B cell (primary cell): ENCODE measurements around the gene LAMC2. TPM values are rescaled to one million over a fixed set of nuclear protein-coding genes. Genes with fewer than 3 reads are reported as not detected.

ENCODE experiments used
- ATAC-seq: fragments of 200-7000 bp; cut with Tn5 transposase; one replicate; pipeline ENCODE4 v1.10.0; 2021; ENCODE audit warnings: low read depth, mild to moderate bottlenecking, moderate number of reproducible peaks, moderate library complexity
- CTCF ChIA-PET: fragments of 350-600 bp; sonication (Branson Sonifier 250); formaldehyde crosslinking; loops from one replicate; lab custom pipeline; 2021; ENCODE audit warnings: antibody characterized with exemption, inconsistent platforms; lab: Charles Lee
- POLR2A ChIA-PET: fragments of 350-600 bp; sonication (Branson Sonifier 250); formaldehyde crosslinking; loops from one replicate; lab custom pipeline; 2021; ENCODE audit warnings: antibody characterized with exemption; lab: Charles Lee
- DNase-seq: peaks from one replicate; pipeline ENCODE4 v3.0.0; 2013
- H2AFZ ChIP-seq: 2 replicates; pipeline ENCODE4 v1.6.1; 2012; ENCODE audit warnings: mild to moderate bottlenecking, low read depth, low read length; ENCODE audit not compliant: insufficient read depth, poor library complexity, severe bottlenecking
- H3K27ac ChIP-seq, 2 donors: 1 replicate in 1 of 2; 2 replicates in 1 of 2; pipeline ENCODE4 v1.5.1; 2012 to 2013; ENCODE audit warnings: low read length in 2 of 2, mild to moderate bottlenecking in 2 of 2, moderate library complexity in 1 of 2
- H3K27me3 ChIP-seq, 4 experiments: fragments of 200-600 bp in 1 of 4; sonication (generic) in 1 of 4; replicated peaks in 1 of 4; 1 replicate in 2 of 4; 2 replicates in 2 of 4; pipeline versions ENCODE4 v1.6.1 to v1.7.0; 2013 to 2016; ENCODE audit warnings: low read length in 3 of 4, mild to moderate bottlenecking in 2 of 4, mixed read lengths in 1 of 4, moderate library complexity in 1 of 4; ENCODE audit not compliant: insufficient read depth in 4 of 4, control insufficient read depth in 3 of 4; ENCODE audit errors: control extremely low read depth in 1 of 4
- H3K36me3 ChIP-seq, 2 experiments: replicated peaks in 1 of 2; 1 replicate in 1 of 2; 2 replicates in 1 of 2; pipeline versions ENCODE4 v1.6.1 to v1.7.1; 2013; ENCODE audit warnings: low read length in 1 of 2; ENCODE audit not compliant: insufficient read depth in 2 of 2, control insufficient read depth in 1 of 2; ENCODE audit errors: control extremely low read depth in 1 of 2, extremely low read depth in 1 of 2
- H3K4me1 ChIP-seq, 2 donors: fragments of 200-600 bp in 1 of 2; sonication (generic) in 1 of 2; 1 replicate in 1 of 2; 2 replicates in 1 of 2; pipeline versions ENCODE4 v1.5.1 to v1.6.1; 2013 to 2017; ENCODE audit warnings: low read length in 2 of 2; ENCODE audit not compliant: control insufficient read depth in 2 of 2, insufficient read depth in 2 of 2
- H3K4me2 ChIP-seq: replicated peaks from 2 replicates; pipeline ENCODE3; 2012; ENCODE audit warnings: mild to moderate bottlenecking, low read depth, low read length; ENCODE audit not compliant: poor library complexity, severe bottlenecking
- H3K4me3 ChIP-seq, 5 experiments: fragments of 200-600 bp in 1 of 5; sonication (generic) in 1 of 5; 1 replicate in 3 of 5; 2 replicates in 2 of 5; pipeline versions ENCODE4 v1.5.1 to v1.7.0; 2011 to 2016; ENCODE audit warnings: low read length in 4 of 5, mild to moderate bottlenecking in 4 of 5, low read depth in 2 of 5, control low read depth in 1 of 5, moderate library complexity in 1 of 5; ENCODE audit not compliant: insufficient read depth in 1 of 5; ENCODE audit errors: control extremely low read depth in 1 of 5, extremely low read depth in 1 of 5
- H3K79me2 ChIP-seq: fragments of 200-600 bp; sonication (generic); one replicate; pipeline ENCODE4 v1.6.0; 2016; ENCODE audit warnings: low read length; ENCODE audit not compliant: control insufficient read depth, insufficient read depth
- H3K9ac ChIP-seq: fragments of 200-600 bp; sonication (generic); 2 replicates; pipeline ENCODE4 v1.6.1; 2017; ENCODE audit warnings: mild to moderate bottlenecking, low read length, moderate library complexity
- H3K9me3 ChIP-seq, 3 donors: one replicate each; pipeline versions ENCODE4 v1.6.1 to v1.7.1; 2013; ENCODE audit warnings: low read length in 2 of 3; ENCODE audit not compliant: control insufficient read depth in 2 of 3, insufficient read depth in 1 of 3; ENCODE audit errors: control extremely low read depth in 1 of 3
- H4K20me1 ChIP-seq: 2 replicates; pipeline ENCODE4 v1.6.0; 2012; ENCODE audit warnings: mild to moderate bottlenecking, low read length; ENCODE audit not compliant: insufficient read depth, control insufficient read depth, poor library complexity, severe bottlenecking
- H3K27ac Mint-ChIP-seq: one replicate; pipeline ENCODE4 v1.8.0; 2021; ENCODE audit warnings: mixed read lengths
- H3K27me3 Mint-ChIP-seq: one replicate; pipeline ENCODE4 v1.8.0; 2021; ENCODE audit warnings: mixed read lengths
- H3K4me1 Mint-ChIP-seq: one replicate; pipeline ENCODE4 v1.8.0; 2021; ENCODE audit warnings: mixed read lengths
- H3K4me3 Mint-ChIP-seq: one replicate; pipeline ENCODE4 v1.8.0; 2021; ENCODE audit warnings: mixed read lengths
- H3K9me3 Mint-ChIP-seq: one replicate; pipeline ENCODE4 v1.8.0; 2022; ENCODE audit warnings: mixed read lengths; ENCODE audit not compliant: insufficient read depth
- EZH2 ChIP-seq: IDR thresholded peaks from 2 replicates; pipeline ENCODE4 v1.6.1; 2012; ENCODE audit warnings: borderline replicate concordance, low read depth, mild to moderate bottlenecking, moderate library complexity, low read length; ENCODE audit not compliant: insufficient read depth, poor library complexity, severe bottlenecking
- WGBS: methylation state at CpG from one replicate; pipeline ENCODE4 v1.1.5; 2013; ENCODE audit warnings: missing lambda C conversion rate; ENCODE audit not compliant: insufficient coverage; 5-methylcytosine and 5-hydroxymethylcytosine counted together
- intact Hi-C: fragments of 100-400 bp; cut with micrococcal nuclease; formaldehyde crosslinking; loops from one replicate; pipeline ENCODE4 v1.10.0; 2022
- polyA plus RNA-seq: library from polyadenylated mRNA; depleted of rRNA; stranded (reverse); fragments of >200 nt; gene quantifications from 2 replicates; pipeline ENCODE4 v1.2.3, GENCODE V29; 2012
- total RNA-seq, 2 donors: library from RNA; stranded (reverse); fragments of 120-200 nt in 1 of 2; gene quantifications; 1 replicate in 1 of 2; 2 replicates in 1 of 2; pipeline versions ENCODE4 v1.2.3 to v1.2.4, GENCODE V29; 2013 to 2022
- TF ChIP-seq, protein P1 (sequence below): fragments of 200-600 bp; IDR thresholded peaks from one replicate; pipeline ENCODE4 v1.8.0; 2022; ENCODE audit warnings: antibody characterized with exemption, mild to moderate bottlenecking

LAMC2 gene
- total and polyA plus RNA-seq, 2 donors (not counting 1 experiment from before 2014, with no cell fraction given) = not detected

DNA sequence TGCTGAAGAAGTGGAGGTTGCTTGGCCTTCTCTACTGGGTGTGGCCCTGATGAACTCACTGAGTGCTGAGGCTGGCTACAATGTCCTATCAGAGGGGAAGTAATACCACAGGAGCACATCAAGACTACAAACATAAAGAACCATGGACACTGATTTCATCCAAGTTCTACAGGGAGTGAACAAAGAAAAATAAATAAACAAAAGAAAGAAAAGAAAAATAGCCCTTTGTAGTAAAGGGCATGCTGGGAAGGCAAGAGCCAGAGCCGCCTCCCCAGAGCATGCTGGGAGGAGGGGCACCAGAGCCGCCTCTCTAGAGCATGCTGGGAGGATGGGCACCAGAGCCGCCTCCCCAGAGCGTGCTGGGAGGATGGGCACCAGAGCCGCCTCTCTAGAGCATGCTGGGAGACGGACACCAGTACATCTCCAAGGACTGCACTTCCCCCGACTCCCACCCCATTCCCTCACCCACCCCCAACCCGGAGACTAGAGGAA lies 65.9 kb downstream of the LAMC2 start:
- H3K9ac ChIP-seq = no peak overlapping the region
- Mint-ChIP-seq H3K4me1 (no peaks in the 10 kb centered on the region), H3K27me3 (peaks cover 19% of the 10 kb centered on the region), H3K27ac (no peak overlapping the region), H3K9me3 (no peaks in the 10 kb centered on the region), H3K4me3 (no peak overlapping the region)
- no peaks in the 10 kb centered on the region for H4K20me1 ChIP-seq
- TF ChIP-seq, protein P1, sequence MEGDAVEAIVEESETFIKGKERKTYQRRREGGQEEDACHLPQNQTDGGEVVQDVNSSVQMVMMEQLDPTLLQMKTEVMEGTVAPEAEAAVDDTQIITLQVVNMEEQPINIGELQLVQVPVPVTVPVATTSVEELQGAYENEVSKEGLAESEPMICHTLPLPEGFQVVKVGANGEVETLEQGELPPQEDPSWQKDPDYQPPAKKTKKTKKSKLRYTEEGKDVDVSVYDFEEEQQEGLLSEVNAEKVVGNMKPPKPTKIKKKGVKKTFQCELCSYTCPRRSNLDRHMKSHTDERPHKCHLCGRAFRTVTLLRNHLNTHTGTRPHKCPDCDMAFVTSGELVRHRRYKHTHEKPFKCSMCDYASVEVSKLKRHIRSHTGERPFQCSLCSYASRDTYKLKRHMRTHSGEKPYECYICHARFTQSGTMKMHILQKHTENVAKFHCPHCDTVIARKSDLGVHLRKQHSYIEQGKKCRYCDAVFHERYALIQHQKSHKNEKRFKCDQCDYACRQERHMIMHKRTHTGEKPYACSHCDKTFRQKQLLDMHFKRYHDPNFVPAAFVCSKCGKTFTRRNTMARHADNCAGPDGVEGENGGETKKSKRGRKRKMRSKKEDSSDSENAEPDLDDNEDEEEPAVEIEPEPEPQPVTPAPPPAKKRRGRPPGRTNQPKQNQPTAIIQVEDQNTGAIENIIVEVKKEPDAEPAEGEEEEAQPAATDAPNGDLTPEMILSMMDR = no peak
- TF ChIP-seq EZH2 = no peak
- DNase-seq (no peak), ATAC-seq (no peak)
- H3K36me3 ChIP-seq = no peaks in the 10 kb centered on the region
- POLR2A ChIA-PET = no interaction called here
- peaks cover 0 to 11% (median 0%) of the 10 kb centered on the region in 3 donors for H3K9me3 ChIP-seq
- H3K27ac ChIP-seq = no peak overlapping the region
- no peaks in the 10 kb centered on the region for H3K4me1 ChIP-seq
- 100% methylated on average over 2 of the region's 8 CpGs for WGBS
- no peaks in the 10 kb centered on the region for H3K79me2 ChIP-seq
- H3K4me3 ChIP-seq = no peak overlapping the region
- no peak overlapping the region for H3K4me2 ChIP-seq
- intact Hi-C loops = no loop called here
- H2AFZ ChIP-seq = no peak overlapping the region
- peaks cover 0 to 3% (median 0%) of the 10 kb centered on the region in 4 experiments for H3K27me3 ChIP-seq
- CTCF ChIA-PET = no interaction called here

DNA sequence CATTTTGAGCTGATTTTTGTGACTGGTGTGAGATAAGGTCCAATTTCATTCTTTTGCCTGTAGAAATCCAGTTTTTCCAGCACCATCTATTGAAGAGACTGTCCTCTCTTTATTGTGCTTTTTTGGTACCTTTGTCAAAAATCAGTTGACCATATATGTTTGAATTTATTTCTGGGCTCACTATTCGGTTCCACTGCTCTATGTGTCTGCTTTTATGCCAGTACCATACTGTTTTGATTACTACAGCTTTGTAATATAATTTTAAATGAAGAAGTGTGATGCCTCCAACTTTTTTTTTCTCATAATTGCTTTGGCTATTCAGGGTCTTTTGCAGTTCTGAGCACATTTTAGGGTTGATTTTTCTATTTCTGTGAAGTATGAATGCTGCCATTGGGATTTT lies 69.0 kb downstream of the LAMC2 start:
- H3K27ac Mint-ChIP-seq = no peak overlapping the region
- peaks cover 33% of the 10 kb centered on the region for H3K27me3 Mint-ChIP-seq
- H2AFZ ChIP-seq = no peak overlapping the region
- no peaks in the 10 kb centered on the region for H4K20me1 ChIP-seq
- WGBS = no CpG with 5 or more reads among the region's 1 CpG
- intact Hi-C loops = no loop called here
- no peak overlapping the region for H3K27ac ChIP-seq
- POLR2A ChIA-PET = no interaction called here
- TF ChIP-seq EZH2 = no peak
- TF ChIP-seq, protein P1 = no peak
- no peaks in the 10 kb centered on the region for H3K4me1 Mint-ChIP-seq
- H3K27me3 ChIP-seq = peaks cover 0 to 3% (median 0%) of the 10 kb centered on the region in 4 experiments
- no peak overlapping the region for H3K4me2 ChIP-seq
- peaks cover 0 to 11% (median 0%) of the 10 kb centered on the region in 3 donors for H3K9me3 ChIP-seq
- no peaks in the 10 kb centered on the region for H3K79me2 ChIP-seq
- no peaks in the 10 kb centered on the region for H3K4me1 ChIP-seq
- H3K9me3 Mint-ChIP-seq = no peaks in the 10 kb centered on the region
- H3K4me3 Mint-ChIP-seq = no peak overlapping the region
- ATAC-seq (no peak), DNase-seq (no peak)
- H3K9ac ChIP-seq = no peak overlapping the region
- CTCF ChIA-PET = interaction anchor here (1.1 kb wide), 1 partner anchor 26 kb away, joined by 3 read pairs; no protein-coding TSS in a partner anchor
- no peak overlapping the region for H3K4me3 ChIP-seq
- no peaks in the 10 kb centered on the region for H3K36me3 ChIP-seq
